Measurements from ENCODE around the gene RAB11FIP4. TPM values are rescaled to one million over a fixed set of nuclear protein-coding genes. Genes with fewer than 3 reads are reported as not detected.

The RAB11FIP4 gene
- total RNA-seq, 1 experiment from 2014 or later: 54.9 TPM

- TF ChIP-seq PREB (CRISPR knock-in tag; IDR thresholded peaks at IDR 0.05; ENCODE audit: borderline replicate concordance) (no peak), PRRX2 (CRISPR knock-in tag; IDR thresholded peaks at IDR 0.05) (no peak), ERG (CRISPR knock-in tag; IDR thresholded peaks at IDR 0.05) (no peak), E2F4 (CRISPR knock-in tag; IDR thresholded peaks at IDR 0.05; ENCODE audit: borderline replicate concordance, low read depth) (no peak), ZNF317 (CRISPR knock-in tag; IDR thresholded peaks at IDR 0.05; ENCODE audit: borderline replicate concordance, low read depth) (0 out of 2 replicates have a peak, but pooled peaks have one; percentile 25), KAT7 (CRISPR knock-in tag; IDR thresholded peaks at IDR 0.05; ENCODE audit: borderline replicate concordance) (peak; percentile 54; the same call in 1 of the 2 replicates), HMGXB4 (CRISPR knock-in tag; IDR thresholded peaks at IDR 0.05) (peak; percentile 99)
- TF ChIP-seq, protein P1, sequence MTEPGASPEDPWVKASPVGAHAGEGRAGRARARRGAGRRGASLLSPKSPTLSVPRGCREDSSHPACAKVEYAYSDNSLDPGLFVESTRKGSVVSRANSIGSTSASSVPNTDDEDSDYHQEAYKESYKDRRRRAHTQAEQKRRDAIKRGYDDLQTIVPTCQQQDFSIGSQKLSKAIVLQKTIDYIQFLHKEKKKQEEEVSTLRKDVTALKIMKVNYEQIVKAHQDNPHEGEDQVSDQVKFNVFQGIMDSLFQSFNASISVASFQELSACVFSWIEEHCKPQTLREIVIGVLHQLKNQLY (CRISPR knock-in tag; IDR thresholded peaks at IDR 0.05): no peak
Measured at GRCh38 chr17:31549525-31550388, 158.3 kb downstream of the RAB11FIP4 start (continued).

DNA sequence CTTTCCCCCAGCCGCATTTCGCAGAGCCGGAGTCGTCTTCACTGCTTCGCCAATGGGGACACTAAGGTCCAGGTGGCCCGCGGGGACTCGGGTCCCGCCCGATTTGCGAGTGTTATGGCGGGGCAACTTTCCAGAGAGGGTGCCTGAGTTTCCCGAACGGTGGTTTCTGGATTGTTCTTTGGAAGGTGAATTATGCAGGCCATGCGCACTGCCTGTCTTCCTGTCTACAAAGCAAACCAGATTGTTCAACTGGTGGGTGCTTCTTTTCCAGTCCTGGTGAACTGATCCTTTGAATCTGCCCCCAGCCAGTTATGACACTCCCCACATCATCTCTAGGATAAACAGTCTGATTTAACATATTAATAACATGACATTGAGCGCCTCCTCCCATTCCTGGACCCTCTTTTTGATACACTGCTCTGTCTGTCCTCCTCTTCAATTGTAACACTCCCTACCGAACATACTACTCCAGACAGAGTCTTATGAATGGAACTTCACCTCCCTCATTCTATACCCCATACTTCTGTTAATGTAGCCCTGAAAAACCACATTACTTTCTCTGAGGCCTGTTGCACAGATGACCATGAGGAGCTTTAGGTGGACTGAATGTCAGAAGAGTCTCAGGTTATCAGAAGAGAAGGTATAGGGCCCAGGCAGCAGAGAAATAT, 159.0 kb downstream of the RAB11FIP4 start:
- H3K27ac Mint-ChIP-seq: no peak overlapping the region
- ATAC-seq: no peak

More for the DNA sequence above, 159.0 kb downstream of the RAB11FIP4 start:
- ChIA-PET POLR2A (interaction anchor here (1.2 kb wide), 1 partner anchor 83 kb away, joined by 3 read pairs; no protein-coding TSS in a partner anchor), CTCF (interaction anchor here (1.0 to 3.2 kb wide), 5 partner anchors 9 to 292 kb away, joined by 3 to 11 read pairs (median 7); no protein-coding TSS in a partner anchor)
- Mint-ChIP-seq H3K36me3 (no peaks in the 10 kb centered on the region), H3K9me3 (no peaks in the 10 kb centered on the region), H3K4me3 (peak overlapping the region; percentile 82), H3K27me3 (ENCODE audit: low read depth) (peaks cover 12% of the 10 kb centered on the region), H3K4me1 (peaks cover 7% of the 10 kb centered on the region)
- TF ChIP-seq ETV6 (CRISPR knock-in tag; IDR thresholded peaks at IDR 0.05): 0 out of 2 replicates have a peak, but pooled peaks have one; percentile 2
- no peak for TF ChIP-seq CREM (CRISPR knock-in tag; IDR thresholded peaks at IDR 0.05)
- TF ChIP-seq USF1 (CRISPR knock-in tag; IDR thresholded peaks at IDR 0.05): peak; percentile 4; the same call in 1 of the 2 replicates
- 0 out of 2 replicates have a peak, but pooled peaks have one; percentile 30 for TF ChIP-seq GTF2I (CRISPR knock-in tag; conservative IDR thresholded peaks at IDR 0.05)
- TF ChIP-seq FOXK1 (CRISPR knock-in tag; IDR thresholded peaks at IDR 0.05): no peak
- TF ChIP-seq ARID4B (CRISPR knock-in tag; IDR thresholded peaks at IDR 0.05; ENCODE audit: borderline replicate concordance): 0 out of 2 replicates have a peak, but pooled peaks have one; percentile 5
- DNase-seq (ENCODE audit: low spot score): no peak

Measured in WTC11 (cell line).